Measurements from ENCODE around the gene RBM15.

DNA sequence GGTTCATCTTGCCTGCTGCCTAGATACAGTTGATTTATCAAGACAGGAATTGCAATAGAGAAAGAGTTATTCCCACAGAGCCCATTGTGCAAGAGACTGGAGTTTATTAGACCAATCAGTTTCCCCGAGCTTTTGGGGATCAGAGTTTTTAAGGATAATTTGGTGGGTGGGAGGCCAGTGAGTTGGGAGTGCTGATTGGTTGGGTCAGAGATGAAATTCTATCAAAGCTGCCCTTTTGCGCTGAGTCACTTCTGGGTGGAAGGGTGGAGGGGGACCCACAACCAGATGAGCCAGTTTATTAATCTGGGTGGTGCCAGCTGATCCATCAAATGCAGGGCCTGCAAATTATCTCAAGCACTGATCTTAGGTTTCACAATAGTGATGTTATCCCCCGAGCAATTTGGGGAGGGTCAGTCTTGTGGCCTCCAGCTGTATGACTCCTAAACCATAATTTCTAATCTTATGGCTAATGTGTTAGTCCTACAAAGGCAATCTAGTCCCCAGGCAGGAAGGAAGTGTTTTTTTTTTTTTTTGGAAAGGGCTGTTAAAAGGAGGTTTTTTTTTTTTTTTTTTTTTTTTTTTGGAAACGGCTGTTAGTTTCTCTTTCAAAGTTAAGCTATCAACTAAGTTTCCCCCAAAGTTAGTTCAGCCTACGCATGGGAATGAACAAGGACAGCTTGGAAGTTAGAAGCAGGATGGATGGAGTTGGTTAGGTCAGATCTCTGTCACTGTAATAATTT lies 44.2 kb downstream of the RBM15 start:
- no peak for TF ChIP-seq EZH2 (IDR thresholded peaks at IDR 0.05; ENCODE audit: insufficient read depth, low read length)
- TF ChIP-seq, protein P1, sequence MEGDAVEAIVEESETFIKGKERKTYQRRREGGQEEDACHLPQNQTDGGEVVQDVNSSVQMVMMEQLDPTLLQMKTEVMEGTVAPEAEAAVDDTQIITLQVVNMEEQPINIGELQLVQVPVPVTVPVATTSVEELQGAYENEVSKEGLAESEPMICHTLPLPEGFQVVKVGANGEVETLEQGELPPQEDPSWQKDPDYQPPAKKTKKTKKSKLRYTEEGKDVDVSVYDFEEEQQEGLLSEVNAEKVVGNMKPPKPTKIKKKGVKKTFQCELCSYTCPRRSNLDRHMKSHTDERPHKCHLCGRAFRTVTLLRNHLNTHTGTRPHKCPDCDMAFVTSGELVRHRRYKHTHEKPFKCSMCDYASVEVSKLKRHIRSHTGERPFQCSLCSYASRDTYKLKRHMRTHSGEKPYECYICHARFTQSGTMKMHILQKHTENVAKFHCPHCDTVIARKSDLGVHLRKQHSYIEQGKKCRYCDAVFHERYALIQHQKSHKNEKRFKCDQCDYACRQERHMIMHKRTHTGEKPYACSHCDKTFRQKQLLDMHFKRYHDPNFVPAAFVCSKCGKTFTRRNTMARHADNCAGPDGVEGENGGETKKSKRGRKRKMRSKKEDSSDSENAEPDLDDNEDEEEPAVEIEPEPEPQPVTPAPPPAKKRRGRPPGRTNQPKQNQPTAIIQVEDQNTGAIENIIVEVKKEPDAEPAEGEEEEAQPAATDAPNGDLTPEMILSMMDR (IDR thresholded peaks at IDR 0.05; ENCODE audit: insufficient read depth, low read depth, low read length) = no peak
